GM12878 (cell line): ENCODE results near the gene BMF. TPM values are rescaled to one million over a fixed set of nuclear protein-coding genes. Genes with fewer than 3 reads are reported as not detected.

Source experiments
- ATAC-seq: fragments of 200-7000 bp; cut with Tn5 transposase; 3 replicates; pipeline ENCODE4 v1.9.1; 2020; ENCODE audit warnings: mild to moderate bottlenecking, moderate library complexity
- BruUV-seq: library from RNA; stranded (reverse); fragments of 400-500 nt; replicated peaks from 2 replicates; lab custom pipeline; 2021; lab: Mats Ljungman, UMichigan
- CTCF ChIA-PET: fragments of 300-600 bp; sonication (Branson Sonifier 250); formaldehyde crosslinking; extraction: SDS; loops from one replicate; lab custom pipeline; 2021; ENCODE audit warnings: inconsistent platforms; lab: Yijun Ruan, JAX
- POLR2A ChIA-PET: fragments of 350-600 bp; formaldehyde crosslinking; extraction: SDS; loops from one replicate; lab custom pipeline; 2021; ENCODE audit warnings: inconsistent platforms; lab: Charles Lee
- RAD21 ChIA-PET: fragments of 300-600 bp; sonication (Branson Sonifier 250); formaldehyde crosslinking; loops from one replicate; lab custom pipeline; 2023; ENCODE audit warnings: antibody characterized with exemption; ENCODE audit not compliant: unreplicated experiment; lab: Charles Lee
- SMC1A ChIA-PET: fragments of 300-600 bp; sonication (Branson Sonifier 250); formaldehyde crosslinking; loops from one replicate; lab custom pipeline; 2023; ENCODE audit not compliant: unreplicated experiment, uncharacterized antibody; lab: Charles Lee
- DNase-seq: peaks from one replicate; pipeline ENCODE4 v3.0.0-alpha.2; 2011; ENCODE audit warnings: low read depth, low spot score
- FAIRE-seq: peaks from 3 replicates; lab custom pipeline; 2011; peaks lifted over from hg19 to GRCh38; lab: Jason Lieb, UNC
- H2AFZ ChIP-seq: 2 replicates; pipeline ENCODE4 v1.6.0; 2011; ENCODE audit warnings: low read depth, low read length, control low read depth; ENCODE audit not compliant: control insufficient read depth
- H3K27ac ChIP-seq: 2 replicates; pipeline ENCODE4 v1.5.1; 2011; ENCODE audit warnings: control low read depth; ENCODE audit not compliant: control insufficient read depth, insufficient read depth
- H3K27me3 ChIP-seq, 2 experiments: replicated peaks in 1 of 2; 2 replicates each; pipeline versions ENCODE4 v1.6.0 to v1.6.1; 2011; ENCODE audit warnings: low read length in 1 of 2; ENCODE audit not compliant: control insufficient read depth in 2 of 2, insufficient read depth in 2 of 2
- H3K36me3 ChIP-seq, 2 experiments: 2 replicates each; pipeline ENCODE4 v1.5.1; 2011; ENCODE audit warnings: low read length in 1 of 2; ENCODE audit not compliant: control insufficient read depth in 2 of 2, insufficient read depth in 2 of 2
- H3K4me1 ChIP-seq: 2 replicates; pipeline ENCODE4 v1.6.1; 2011; ENCODE audit warnings: mild to moderate bottlenecking, low read length, moderate library complexity, mixed read lengths; ENCODE audit not compliant: control insufficient read depth, insufficient read depth
- H3K4me2 ChIP-seq: 2 replicates; pipeline ENCODE4 v1.6.0; 2011; ENCODE audit warnings: control low read depth; ENCODE audit not compliant: control insufficient read depth, insufficient read depth
- H3K4me3 ChIP-seq: fragments of 200-600 bp; sonication (generic); 2 replicates; pipeline ENCODE4 v1.5.1; 2016
- H3K79me2 ChIP-seq: 2 replicates; pipeline ENCODE4 v1.6.0; 2011; ENCODE audit warnings: low read length; ENCODE audit not compliant: control insufficient read depth, insufficient read depth
- H3K9ac ChIP-seq: 2 replicates; pipeline ENCODE4 v1.8.0; 2011; ENCODE audit warnings: low read length, control low read depth, mixed read lengths; ENCODE audit not compliant: control insufficient read depth, insufficient read depth
- H3K9me3 ChIP-seq: replicated peaks from 3 replicates; pipeline ENCODE4 v1.5.1; 2011; ENCODE audit warnings: mild to moderate bottlenecking, low read length; ENCODE audit not compliant: control insufficient read depth, insufficient read depth
- H4K20me1 ChIP-seq: 2 replicates; pipeline ENCODE4 v1.6.0; 2011; ENCODE audit not compliant: control insufficient read depth, insufficient read depth
- CEBPB ChIP-seq, 2 experiments: fragments of 150-350 bp in 1 of 2; IDR thresholded peaks; 2 replicates each; pipeline ENCODE4 v1.6.1; 2012 to 2014; ENCODE audit warnings: low read depth in 2 of 2, low read length in 2 of 2, borderline replicate concordance in 1 of 2, inconsistent platforms in 1 of 2
- CHD4 ChIP-seq: fragments of 200-600 bp; sonication (generic); IDR thresholded peaks from 2 replicates; pipeline ENCODE4 v1.6.1; 2016; ENCODE audit warnings: mild to moderate bottlenecking
- EED ChIP-seq: sonication (generic); IDR thresholded peaks from 2 replicates; pipeline ENCODE4 v1.6.1; 2016; ENCODE audit warnings: antibody characterized with exemption, low read depth
- FOXM1 ChIP-seq: IDR thresholded peaks from 2 replicates; pipeline ENCODE4 v1.6.1; 2012; ENCODE audit warnings: low read depth, mild to moderate bottlenecking, inconsistent platforms, low read length, moderate library complexity
- HDGF ChIP-seq: fragments of 450-650 bp; IDR thresholded peaks from 2 replicates; pipeline ENCODE4 v1.6.1; 2016; ENCODE audit warnings: antibody characterized with exemption
- IKZF1 ChIP-seq: fragments of 450-650 bp; conservative IDR thresholded peaks from 2 replicates; pipeline ENCODE4 v1.6.1; 2017; ENCODE audit warnings: antibody characterized with exemption, mild to moderate bottlenecking
- MEF2A ChIP-seq: IDR thresholded peaks from 2 replicates; pipeline ENCODE4 v1.6.1; 2011; ENCODE audit warnings: low read depth, mild to moderate bottlenecking, low read length, moderate library complexity; ENCODE audit not compliant: insufficient read depth
- PAX5 ChIP-seq: IDR thresholded peaks from 2 replicates; pipeline ENCODE4 v1.6.1; 2011; ENCODE audit warnings: low read depth, low read length, borderline replicate concordance
- POU2F2 ChIP-seq: IDR thresholded peaks from 3 replicates; pipeline ENCODE4 v1.6.1; 2011; ENCODE audit warnings: low read depth, mild to moderate bottlenecking, low read length, borderline replicate concordance
- RAD51 ChIP-seq: fragments of 450-650 bp; IDR thresholded peaks from 2 replicates; pipeline ENCODE4 v1.6.1; 2016; ENCODE audit warnings: moderate library complexity, mild to moderate bottlenecking, inconsistent platforms
- RUNX3 ChIP-seq: IDR thresholded peaks from 2 replicates; pipeline ENCODE4 v1.6.1; 2012; ENCODE audit warnings: low read length, inconsistent platforms
- SIX5 ChIP-seq: IDR thresholded peaks from 2 replicates; pipeline ENCODE4 v1.6.1; 2011; ENCODE audit warnings: mild to moderate bottlenecking, low read depth, low read length, moderate library complexity; ENCODE audit not compliant: severe bottlenecking
- WGBS: methylation state at CpG from one replicate; pipeline ENCODE4 v1.1.6; 2016; ENCODE audit warnings: low lambda C conversion rate; ENCODE audit not compliant: insufficient replicate concordance, insufficient coverage; ENCODE audit errors: missing lambda C conversion rate; 5-methylcytosine and 5-hydroxymethylcytosine counted together
- in situ Hi-C: fragments of 300-500 bp; cut with MboI; formaldehyde crosslinking; loops from 9 replicates; pipeline ENCODE4 v1.14.3; 2018; ENCODE audit warnings: mixed read lengths
- intact Hi-C: fragments of 100-400 bp; cut with micrococcal nuclease; formaldehyde crosslinking; loops from one replicate; pipeline ENCODE4 v1.14.2; 2022; ENCODE audit not compliant: unreplicated experiment
- polyA plus RNA-seq, 11 experiments: library from polyadenylated mRNA; depleted of rRNA in 4 of 11; unstranded in 6 of 11; stranded (reverse) in 5 of 11; fragments of >200 nt; fragmentation: Nextera tagmentation in 4 of 11; fragmentation: Illumina TruSeq in 1 of 11; extraction: Ambion mirVana in 4 of 11; extraction: Trizol in 1 of 11; gene quantifications; 1 replicate in 1 of 11; 2 replicates in 10 of 11; pipeline versions ENCODE4 v1.2.1 to v1.2.3, GENCODE V29; 2011 to 2016; ENCODE audit warnings: inconsistent platforms in 2 of 11, missing spikeins in 2 of 11, low read depth in 1 of 11
- total RNA-seq, 4 experiments: library from RNA; depleted of rRNA in 3 of 4; stranded (reverse); fragments of >200 nt in 3 of 4; fragmentation: Illumina TruSeq in 1 of 4; extraction: Trizol in 1 of 4; gene quantifications; 2 replicates each; pipeline versions ENCODE4 v1.2.1 to v1.2.3, GENCODE V29; 2013 to 2021
- TF ChIP-seq, protein P1 (sequence below): fragments of 450-650 bp; IDR thresholded peaks from 2 replicates; pipeline ENCODE4 v1.6.1; 2016; ENCODE audit warnings: mild to moderate bottlenecking, moderate library complexity, borderline replicate concordance
- TF ChIP-seq, protein P2 (sequence below): fragments of 450-650 bp; IDR thresholded peaks from 2 replicates; pipeline ENCODE4 v1.6.1; 2017; ENCODE audit warnings: mild to moderate bottlenecking, moderate library complexity

The BMF gene
- total and polyA plus RNA-seq, 10 of the 15 experiments (the other 5 are each of a cell fraction or from before 2014, with no cell fraction given): 0.82 to 34.9 (median 16.9) TPM

GRCh38 chr15:40118473-40118872, 9.8 kb upstream of the BMF start (continued):
- TF ChIP-seq, protein P1, sequence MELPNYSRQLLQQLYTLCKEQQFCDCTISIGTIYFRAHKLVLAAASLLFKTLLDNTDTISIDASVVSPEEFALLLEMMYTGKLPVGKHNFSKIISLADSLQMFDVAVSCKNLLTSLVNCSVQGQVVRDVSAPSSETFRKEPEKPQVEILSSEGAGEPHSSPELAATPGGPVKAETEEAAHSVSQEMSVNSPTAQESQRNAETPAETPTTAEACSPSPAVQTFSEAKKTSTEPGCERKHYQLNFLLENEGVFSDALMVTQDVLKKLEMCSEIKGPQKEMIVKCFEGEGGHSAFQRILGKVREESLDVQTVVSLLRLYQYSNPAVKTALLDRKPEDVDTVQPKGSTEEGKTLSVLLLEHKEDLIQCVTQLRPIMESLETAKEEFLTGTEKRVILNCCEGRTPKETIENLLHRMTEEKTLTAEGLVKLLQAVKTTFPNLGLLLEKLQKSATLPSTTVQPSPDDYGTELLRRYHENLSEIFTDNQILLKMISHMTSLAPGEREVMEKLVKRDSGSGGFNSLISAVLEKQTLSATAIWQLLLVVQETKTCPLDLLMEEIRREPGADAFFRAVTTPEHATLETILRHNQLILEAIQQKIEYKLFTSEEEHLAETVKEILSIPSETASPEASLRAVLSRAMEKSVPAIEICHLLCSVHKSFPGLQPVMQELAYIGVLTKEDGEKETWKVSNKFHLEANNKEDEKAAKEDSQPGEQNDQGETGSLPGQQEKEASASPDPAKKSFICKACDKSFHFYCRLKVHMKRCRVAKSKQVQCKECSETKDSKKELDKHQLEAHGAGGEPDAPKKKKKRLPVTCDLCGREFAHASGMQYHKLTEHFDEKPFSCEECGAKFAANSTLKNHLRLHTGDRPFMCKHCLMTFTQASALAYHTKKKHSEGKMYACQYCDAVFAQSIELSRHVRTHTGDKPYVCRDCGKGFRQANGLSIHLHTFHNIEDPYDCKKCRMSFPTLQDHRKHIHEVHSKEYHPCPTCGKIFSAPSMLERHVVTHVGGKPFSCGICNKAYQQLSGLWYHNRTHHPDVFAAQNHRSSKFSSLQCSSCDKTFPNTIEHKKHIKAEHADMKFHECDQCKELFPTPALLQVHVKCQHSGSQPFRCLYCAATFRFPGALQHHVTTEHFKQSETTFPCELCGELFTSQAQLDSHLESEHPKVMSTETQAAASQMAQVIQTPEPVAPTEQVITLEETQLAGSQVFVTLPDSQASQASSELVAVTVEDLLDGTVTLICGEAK: no peak

- Histone ChIP-seq H3K27ac (peak overlapping the region; percentile 69), H3K9me3 (no peaks in the 10 kb centered on the region), H3K79me2 (no peaks in the 10 kb centered on the region), H3K36me3 (no peaks in the 10 kb centered on the region), H2AFZ (peak overlapping the region; percentile 71), H3K9ac (peak overlapping the region; percentile 37), H4K20me1 (no peaks in the 10 kb centered on the region), H3K4me1 (peaks cover 30% of the 10 kb centered on the region), H3K27me3 (no peaks in the 10 kb centered on the region), H3K4me3 (no peak overlapping the region), H3K4me2 (peak overlapping the region; percentile 81)
- FAIRE-seq (no peak), DNase-seq (peak; percentile 83), ATAC-seq (peak; percentile 97)
- intact Hi-C loops: no loop called here
- in situ Hi-C loops: no loop called here
- 1% methylated on average over 8 of the region's 8 CpGs for WGBS
- ChIA-PET CTCF (interaction anchor here (0.7 to 4.4 kb wide), 5 partner anchors 11 to 76 kb away, joined by 3 to 72 read pairs (median 5); partner anchors contain the start of gene SRP14), SMC1A (interaction anchor here (0.7 to 29.7 kb wide), 7 partner anchors 9 to 1599 kb away, joined by 3 to 1082 read pairs (median 16); partner anchors contain the start of genes BUB1B and SRP14), POLR2A (interaction anchor here (1.0 to 3.5 kb wide), 6 partner anchors 9 to 68 kb away, joined by 3 to 23 read pairs (median 4); no protein-coding TSS in a partner anchor), RAD21 (interaction anchor here (0.6 to 24.6 kb wide), 8 partner anchors 9 to 69 kb away, joined by 3 to 903 read pairs (median 4); partner anchors contain the start of gene BUB1B)
- no TSS peak for BruUV-seq
- TF ChIP-seq PAX5 (peak; percentile 90; the same call in 1 of the 2 replicates), MEF2A (peak; percentile 42; the same call in 1 of the 2 replicates), FOXM1 (0 out of 2 replicates have a peak, but pooled peaks have one; percentile 23), CEBPB (IDR thresholded peaks at IDR 0.05; ENCODE audit: borderline replicate concordance in 1 of 2, low read depth in 2 of 2, low read length in 2 of 2) (peak in 1 of 2 experiments; percentile 98; a peak in 2 of 4 replicates), IKZF1 (peak; percentile 97), CHD4 (no peak), EED (peak; percentile 100), POU2F2 (peak; percentile 40; the same call in 1 of the 3 replicates), SIX5 (no peak), HDGF (0 out of 2 replicates have a peak, but pooled peaks have one; percentile 49), RAD51 (no peak), RUNX3 (peak; percentile 87)
- TF ChIP-seq, protein P2, sequence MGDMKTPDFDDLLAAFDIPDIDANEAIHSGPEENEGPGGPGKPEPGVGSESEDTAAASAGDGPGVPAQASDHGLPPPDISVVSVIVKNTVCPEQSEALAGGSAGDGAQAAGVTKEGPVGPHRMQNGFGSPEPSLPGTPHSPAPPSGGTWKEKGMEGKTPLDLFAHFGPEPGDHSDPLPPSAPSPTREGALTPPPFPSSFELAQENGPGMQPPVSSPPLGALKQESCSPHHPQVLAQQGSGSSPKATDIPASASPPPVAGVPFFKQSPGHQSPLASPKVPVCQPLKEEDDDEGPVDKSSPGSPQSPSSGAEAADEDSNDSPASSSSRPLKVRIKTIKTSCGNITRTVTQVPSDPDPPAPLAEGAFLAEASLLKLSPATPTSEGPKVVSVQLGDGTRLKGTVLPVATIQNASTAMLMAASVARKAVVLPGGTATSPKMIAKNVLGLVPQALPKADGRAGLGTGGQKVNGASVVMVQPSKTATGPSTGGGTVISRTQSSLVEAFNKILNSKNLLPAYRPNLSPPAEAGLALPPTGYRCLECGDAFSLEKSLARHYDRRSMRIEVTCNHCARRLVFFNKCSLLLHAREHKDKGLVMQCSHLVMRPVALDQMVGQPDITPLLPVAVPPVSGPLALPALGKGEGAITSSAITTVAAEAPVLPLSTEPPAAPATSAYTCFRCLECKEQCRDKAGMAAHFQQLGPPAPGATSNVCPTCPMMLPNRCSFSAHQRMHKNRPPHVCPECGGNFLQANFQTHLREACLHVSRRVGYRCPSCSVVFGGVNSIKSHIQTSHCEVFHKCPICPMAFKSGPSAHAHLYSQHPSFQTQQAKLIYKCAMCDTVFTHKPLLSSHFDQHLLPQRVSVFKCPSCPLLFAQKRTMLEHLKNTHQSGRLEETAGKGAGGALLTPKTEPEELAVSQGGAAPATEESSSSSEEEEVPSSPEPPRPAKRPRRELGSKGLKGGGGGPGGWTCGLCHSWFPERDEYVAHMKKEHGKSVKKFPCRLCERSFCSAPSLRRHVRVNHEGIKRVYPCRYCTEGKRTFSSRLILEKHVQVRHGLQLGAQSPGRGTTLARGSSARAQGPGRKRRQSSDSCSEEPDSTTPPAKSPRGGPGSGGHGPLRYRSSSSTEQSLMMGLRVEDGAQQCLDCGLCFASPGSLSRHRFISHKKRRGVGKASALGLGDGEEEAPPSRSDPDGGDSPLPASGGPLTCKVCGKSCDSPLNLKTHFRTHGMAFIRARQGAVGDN: peak; percentile 47; the same call in 1 of the 2 replicates
These were observed 7.0 kb upstream of the BMF start for GRCh38 chr15:40115670-40116093.
